HuH-7.5 (cell line): Measurements from ENCODE around the gene HEPACAM2.

Source experiments
- DNase-seq: peaks from one replicate; pipeline ENCODE4 v3.0.0; 2011; ENCODE audit warnings: low spot score

The HEPACAM2 gene

DNA sequence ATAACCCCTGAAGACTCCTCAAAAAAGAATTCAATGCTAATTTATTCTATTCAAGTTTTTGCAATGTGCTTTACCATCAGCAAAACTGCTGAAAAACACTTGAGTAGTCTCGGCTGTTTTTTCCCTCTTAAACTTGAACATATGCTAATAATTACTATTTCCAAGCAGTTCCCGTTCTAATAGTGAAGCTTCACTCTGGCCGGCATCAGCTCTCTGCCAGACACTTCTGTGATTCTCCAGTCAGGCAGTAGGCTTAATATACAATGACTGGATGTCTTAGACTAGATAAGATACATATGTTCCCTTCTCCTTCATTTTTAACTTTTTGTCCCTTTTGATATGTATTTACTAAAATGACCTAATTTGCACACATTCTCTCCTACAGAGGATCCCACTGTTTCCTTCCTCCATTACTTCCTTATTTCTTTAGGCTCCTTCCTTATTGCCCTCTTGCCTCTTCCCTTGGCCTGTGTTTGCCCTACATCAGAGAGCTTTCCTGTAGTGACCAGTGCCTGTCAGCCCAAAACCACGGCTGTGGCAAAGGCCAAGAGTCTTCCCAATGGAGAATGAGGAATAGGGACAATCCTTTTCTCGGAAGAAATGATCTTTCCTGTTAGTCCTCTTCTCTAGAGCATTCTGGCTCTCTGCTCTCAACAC is 23.5 kb downstream of the HEPACAM2 start:
- DNase-seq, result no peak

DNA sequence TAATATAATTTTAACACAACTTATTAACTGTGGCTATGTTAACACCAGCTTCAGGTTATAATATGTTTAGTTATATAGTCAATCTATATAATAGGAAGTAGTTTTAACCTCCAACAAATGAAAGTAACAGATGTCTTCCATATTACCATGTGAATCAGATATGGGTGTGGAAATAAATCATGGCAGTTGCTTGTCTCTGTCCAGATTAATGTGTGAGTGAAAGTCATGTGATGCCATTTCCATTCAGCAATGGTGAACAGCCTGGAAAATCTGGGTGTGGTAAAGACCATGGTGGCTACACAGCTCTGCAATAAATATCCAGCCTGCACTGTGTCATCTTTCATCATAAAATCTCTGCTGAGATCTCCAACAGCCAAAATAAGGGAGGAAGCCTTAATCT is 27.8 kb downstream of the HEPACAM2 start:
- no peak for DNase-seq

DNA sequence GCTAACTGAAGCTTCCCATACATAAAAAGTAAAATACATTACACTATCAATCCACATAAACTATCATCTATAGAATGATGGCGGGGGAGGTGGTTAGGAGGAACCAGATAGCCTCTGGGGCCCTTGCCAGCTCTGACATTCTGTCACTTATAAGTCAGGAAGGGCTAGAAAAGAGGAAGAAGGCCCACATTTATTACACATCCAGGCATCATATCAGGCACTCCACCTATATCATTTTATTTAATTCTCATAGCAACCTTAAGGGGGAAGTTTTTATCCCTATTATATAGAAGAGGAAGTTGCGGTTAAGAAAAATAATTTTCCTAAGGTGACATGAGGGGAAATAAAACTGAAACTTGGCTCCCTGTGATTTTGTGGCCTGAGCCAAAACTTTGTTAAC is 29.9 kb downstream of the HEPACAM2 start:
- DNase-seq, result no peak

DNA sequence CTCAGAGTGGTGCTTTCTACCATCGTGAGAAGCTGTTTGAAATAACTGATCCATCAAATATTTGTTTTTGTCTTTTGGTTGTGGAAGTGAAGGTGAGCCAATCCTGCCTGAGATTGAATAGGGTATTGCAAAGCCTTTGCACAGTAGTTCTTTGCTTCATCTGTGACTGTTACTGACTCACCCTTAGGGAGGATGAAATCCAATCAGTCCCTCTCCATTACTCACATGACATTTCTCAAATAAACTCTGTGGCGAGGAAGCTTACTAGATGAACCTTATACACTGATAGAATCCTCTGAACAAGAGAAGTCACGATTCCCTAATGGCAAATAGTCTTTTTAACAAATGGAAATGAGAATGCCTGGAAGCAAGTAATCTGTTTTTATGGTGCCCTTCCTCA is 31.9 kb downstream of the HEPACAM2 start:
- DNase-seq, result no peak

DNA sequence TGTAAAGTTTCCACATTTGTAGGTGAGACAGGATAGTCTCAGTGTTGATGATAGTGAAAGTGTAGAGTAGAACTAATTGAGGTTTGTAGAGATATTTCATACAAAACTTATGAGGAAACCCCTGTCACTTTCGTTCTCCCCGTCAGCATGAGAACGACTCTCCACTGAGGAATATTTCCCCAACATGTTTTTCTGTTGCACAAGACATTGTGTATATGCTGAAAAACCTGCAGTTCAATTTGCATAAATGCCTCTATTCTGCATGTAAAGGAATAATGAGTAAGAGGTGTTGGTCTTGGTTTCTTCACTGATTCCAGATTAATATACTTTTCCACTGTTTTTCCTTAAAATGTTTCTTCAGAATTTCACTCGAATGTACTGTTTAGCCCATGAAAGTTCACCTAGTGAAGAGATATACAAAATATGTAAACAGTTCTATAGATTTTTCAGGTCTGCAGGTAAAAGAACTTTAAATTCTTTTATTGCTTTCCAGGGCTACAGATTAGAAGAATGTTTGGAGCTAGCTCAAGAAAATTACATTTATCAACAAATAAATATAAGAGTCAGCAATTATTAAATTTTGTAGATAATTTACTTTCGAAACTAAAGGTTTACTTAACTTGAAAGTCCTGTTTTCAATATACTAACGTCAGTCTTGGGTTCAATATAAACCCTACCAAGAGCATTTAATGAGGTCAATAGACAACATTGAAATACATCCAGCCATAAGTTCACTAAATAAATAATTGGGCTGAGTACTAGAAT is 37.2 kb downstream of the HEPACAM2 start:
- DNase-seq, result no peak

DNA sequence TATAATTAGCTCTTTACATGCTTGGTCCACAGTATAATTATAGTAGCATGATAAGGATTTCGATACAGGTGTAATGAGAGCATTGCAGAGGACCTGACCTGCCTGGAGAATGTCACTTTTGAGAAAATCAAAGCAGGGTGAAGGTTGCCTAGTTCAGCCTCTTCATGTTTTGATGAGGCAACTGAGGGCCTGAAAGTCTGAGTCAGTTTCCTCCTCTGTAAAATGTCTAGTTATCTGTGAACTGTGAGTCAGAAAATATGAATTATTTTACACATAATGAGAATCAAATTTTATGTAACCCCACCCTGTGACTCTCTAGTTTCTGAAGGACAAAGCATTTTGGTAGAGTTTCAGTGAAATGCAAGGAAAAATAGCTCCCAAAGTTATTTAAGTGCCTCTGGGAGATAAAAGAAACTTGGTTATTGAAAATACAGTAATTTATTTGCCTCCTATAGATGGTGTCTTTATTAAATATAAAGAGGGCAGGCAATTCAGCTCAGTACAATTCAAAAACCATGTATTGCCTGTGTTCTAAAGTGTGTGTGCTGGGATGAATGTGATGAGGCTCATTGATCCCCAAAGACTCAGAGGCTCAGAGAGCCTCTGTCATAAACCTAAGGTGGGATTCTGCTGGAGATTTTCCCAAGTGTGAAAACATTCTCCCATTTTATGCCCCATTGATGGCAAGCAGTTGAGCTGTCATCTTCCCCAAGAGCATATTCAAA is 40.8 kb downstream of the HEPACAM2 start:
- no peak for DNase-seq

DNA sequence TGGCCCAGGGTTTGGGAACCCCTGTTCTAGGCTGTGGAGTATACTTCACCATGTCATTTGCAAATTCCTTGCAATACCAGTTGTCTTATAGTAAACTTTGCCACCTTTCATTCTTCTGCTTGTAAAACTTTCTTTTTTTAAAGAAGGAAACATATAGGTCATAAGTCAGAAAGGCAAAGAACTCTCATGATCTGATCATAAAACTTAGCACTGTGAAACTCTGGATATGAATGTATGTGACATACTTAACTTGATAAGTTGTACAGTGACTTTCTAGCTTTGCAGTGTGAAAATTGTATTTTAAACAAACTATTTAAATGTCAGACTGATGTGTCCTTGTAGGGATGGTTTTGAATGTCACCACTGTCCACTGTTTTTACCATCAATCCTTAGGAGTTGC is 47.1 kb downstream of the HEPACAM2 start:
- DNase-seq, result no peak

DNA sequence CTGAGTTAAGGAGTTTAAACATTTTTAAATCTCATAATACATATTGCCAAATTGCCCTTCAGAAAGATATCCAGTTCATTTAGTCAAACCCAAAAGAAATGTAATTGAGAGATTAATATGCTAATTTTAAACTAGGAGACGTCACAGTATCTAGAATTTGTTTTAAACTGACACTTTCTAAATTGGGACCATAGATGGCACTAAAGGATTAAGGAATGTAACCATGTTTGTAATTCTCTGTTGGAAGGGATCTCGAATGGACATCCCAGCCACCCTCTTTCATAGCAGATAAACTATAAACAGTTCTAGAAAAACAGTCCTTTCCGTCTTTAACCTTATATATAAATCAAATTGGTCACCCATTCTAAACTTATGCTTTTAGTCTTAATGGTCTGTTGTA is 48.1 kb downstream of the HEPACAM2 start:
- DNase-seq, result no peak

DNA sequence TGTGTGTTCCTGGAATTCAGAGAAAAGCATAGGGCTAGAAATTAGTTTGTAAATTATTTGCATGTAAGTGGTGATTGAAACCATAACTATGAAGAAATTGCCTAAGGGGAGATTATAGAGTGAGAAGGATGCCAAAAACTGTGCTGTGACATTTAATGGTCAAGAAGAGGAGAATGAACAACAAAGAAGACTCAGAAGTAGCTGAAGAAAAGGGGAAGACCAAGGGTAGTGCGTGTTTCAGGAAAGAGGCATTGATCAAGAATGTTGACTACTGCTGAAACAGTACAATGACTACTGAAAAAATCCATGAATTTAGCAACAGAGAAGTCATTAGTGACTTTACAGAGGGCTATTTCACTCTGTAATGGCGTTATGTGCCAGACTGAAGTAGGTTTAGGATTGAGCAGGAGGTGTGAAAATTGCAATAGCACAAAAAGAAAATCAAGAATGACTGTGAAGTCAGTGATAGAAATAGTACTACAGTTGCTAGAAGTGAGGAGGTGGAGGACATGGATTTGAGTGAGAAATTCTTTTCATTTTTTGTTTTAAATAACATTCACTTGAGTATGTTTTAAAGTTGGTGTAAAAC is 49.2 kb downstream of the HEPACAM2 start:
- DNase-seq, result no peak

DNA sequence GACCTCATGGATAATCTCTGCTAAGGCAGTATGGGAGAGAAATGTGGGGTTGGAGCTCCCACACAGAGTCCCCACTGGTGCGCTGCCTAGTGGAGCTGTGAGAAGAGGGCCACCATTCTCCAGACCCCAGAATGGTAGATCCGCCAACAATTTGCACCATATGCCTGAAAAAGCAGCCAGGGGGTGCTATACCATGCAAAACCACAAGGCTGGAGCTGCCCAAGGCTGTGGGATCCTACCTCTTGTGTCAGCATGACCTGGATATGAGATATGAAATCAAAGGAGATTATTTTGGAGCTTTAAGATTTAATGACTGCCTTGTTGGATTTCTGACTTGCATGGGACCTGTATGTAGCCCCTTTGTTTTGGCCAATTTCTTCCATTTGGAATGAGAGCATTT is 51.0 kb downstream of the HEPACAM2 start:
- DNase-seq, result no peak

DNA sequence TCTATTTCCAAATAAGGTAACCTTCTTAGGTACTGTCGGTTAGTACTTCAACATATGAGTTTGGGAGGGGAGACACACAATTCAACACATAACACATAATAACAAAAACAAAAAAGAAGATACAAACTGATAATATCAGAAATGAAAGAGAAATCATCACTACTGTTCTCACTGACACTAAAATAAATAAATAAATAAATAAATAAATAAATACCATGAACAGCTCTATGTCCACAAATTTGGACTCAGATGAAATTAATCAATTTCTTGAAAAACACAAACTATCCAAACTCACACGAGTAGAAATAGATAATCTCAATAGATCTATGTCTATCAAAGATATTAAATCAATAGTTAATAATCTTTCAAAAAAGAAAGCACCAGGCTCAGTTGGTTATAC is 53.6 kb downstream of the HEPACAM2 start:
- no peak for DNase-seq

DNA sequence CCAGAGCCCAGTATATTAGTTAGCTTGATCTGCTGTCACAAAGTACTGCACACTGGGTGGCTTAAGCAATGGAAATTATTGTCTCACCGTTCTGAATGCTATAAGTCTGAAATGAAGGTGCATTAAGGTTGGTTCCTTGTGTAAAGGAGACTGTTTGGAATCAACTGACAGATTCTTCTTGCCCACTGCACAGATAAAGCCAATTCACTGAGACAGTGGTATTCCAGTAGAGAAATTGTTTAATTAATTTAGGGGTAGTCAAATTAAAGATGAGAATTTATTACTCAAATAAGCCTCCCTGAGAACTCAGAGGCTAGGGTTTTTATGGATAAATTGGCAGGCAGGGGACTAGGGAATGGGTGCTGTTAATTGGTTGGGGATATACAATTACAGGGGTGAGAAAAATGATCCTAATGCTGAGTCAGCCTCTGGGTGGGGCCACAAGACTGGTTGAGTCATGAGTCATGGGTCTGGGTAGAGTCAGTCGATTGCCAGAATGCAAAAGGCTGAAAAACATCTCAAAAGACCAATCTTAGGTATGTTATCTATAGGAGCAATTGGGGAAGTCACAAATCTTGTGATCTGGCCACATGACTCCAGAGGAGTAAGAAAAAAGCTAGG is 54.6 kb downstream of the HEPACAM2 start:
- DNase-seq, result no peak

DNA sequence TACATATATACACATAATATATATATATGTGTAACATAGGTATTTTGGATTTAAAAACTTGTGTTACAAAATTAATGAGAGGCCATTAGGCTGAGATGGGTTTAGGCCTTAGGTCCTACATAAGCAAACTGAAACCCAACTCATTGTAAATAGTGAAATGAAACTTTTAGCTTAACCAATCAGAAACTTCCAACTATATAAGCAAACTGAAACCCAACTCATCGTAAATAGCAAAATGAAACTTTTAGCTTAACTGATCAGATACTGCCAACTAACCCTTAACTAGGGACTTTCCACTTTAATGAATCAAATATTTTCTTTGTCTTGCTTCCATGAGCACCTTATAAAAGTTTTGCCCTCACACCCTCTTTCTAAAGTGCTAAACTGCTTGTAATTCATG is 60.8 kb downstream of the HEPACAM2 start:
- no peak for DNase-seq

DNA sequence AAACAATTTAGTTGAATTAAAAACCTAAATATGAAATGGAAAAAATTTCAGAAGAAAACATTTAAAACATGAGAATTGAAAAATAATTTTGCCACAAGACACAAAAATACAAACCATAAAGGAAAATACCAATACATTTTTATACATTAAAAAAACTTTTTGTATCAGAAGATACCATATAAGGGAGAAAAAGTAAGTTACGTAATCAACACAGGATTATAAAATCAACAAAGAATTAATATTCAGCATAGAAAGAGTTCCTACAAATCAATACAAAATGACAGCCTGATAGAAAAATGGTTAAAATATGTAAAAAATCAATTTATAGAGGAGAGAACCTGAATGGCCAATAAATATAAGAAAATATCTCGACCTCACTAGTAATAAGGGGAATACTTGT is 61.5 kb downstream of the HEPACAM2 start:
- DNase-seq, result no peak

DNA sequence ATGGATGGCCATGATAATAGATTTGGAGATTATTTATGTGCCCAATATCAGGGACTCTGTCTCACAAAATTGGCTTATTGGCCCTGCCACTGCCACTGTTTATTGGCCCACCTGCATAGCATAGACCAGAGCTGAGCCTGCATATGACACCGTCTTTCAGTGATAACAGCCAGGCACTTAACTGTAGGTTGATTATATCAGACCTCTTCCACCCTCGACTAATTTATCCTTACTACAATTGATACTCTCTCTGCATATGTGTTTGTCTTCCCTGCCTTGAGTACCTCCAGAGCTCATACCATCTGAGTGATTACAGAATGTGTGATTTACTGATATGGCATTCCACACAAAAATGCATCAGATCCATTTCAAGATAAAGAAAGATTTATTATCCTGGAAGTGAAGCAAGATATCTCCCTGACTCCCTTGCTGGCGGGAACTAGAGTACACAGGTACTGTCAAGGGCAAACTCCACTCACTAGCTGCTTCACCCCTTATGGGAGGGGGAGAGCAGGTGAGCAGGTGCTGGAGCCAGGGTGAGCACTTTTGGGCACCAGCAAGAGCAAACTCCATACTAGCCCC is 65.0 kb downstream of the HEPACAM2 start:
- no peak for DNase-seq

DNA sequence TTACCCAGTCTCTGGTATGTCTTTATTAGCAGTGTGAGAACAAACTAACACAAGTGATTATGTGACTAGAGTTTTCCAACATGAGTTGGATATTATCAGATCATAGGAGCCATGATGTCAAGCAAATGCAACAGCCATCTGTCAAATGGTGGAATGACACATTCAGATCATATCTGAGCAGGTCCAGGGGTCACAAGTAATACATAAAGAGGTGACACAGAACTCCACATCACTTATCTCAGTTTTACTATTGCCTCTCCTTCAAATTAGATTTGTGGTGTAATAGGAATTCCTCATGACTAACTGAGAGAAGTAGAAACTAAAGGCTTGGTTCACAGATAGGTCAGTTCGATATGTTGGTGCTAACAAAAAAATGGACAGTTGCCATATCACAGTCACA is 65.9 kb downstream of the HEPACAM2 start:
- DNase-seq, result no peak

DNA sequence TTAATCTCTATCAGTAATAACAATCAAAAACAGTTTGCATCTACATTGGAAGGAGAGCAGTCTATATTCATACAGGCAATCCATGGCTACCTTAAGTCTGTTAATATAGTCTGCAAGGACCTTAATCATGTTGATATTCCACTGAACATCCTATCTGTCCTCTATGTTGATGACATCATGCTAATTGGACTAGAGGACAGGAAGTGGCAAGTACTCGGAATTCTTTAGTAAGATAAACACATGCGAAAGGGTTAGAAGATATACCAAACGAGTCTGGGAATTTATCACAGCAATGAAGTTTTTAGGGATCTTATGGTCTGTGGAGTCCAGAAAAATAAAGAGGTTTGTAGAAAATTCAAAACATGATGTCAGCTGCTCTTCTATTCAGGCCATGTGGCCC is 66.8 kb downstream of the HEPACAM2 start:
- no peak for DNase-seq

DNA sequence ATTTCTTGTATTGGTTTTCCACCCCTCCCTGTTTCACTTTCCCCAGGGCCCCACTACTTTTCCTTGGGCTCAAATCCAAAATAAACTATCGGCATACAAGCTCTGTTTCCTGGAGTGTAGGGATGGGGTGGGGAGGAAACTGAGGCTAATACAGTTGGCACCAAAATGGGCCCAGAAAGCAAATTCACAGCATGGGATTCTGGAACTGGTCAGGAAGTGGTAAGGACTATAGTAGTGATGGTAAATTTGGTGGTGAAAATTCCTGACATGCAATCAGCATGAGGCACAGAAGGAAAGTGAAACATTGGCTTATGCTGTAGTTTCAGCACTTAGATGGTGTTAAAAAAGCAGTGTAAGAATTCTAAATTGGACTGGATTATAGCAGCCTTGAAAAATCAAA is 69.4 kb downstream of the HEPACAM2 start:
- DNase-seq, result no peak

DNA sequence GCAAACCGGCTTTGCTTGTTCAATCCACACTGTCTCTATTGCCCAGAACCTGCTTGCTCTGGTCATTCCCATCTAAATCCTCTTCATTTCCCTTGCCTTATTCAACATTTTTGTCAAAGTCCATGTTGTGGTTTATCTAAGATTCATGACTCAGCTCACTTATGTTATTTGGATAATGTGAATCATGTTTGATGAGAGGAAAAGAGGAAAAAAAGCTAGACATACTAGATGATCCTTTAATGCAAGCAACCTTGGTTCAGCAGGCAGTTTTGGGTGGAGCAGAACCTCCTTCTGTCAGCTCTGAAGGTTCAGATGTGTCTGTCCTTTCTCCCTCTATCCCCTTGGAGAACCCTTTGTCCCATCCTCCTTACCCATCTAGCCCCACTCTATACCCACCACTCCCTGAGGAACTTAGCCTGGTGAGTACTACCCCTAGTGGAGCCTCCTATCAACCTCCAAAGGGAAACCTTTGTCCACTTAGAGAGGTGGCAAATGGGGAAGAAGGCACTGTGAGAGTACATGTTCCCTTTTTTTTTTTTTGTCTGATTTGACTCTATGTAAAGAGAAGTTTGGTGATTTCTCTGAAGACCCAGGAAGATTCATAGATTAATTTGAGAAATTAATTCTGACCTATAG is 76.0 kb downstream of the HEPACAM2 start:
- DNase-seq, result no peak

DNA sequence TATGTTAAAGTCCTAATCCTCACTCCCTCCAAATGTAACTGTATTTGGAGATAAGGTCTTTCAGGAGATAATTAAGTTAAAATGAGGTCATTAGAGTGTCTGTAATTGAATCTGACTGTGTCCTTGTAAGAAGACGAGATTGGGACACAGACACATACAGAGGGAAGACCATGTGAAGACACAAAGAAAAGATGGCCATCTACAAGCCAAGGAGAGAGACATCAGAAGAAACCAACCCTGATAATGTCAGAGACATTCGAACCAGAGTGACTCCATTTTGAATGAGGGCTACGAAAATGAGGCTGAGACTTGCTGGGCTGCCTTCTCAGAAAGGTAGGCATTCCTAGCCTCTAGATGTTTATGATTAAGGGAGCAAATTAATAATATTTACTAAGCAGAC is 77.5 kb downstream of the HEPACAM2 start:
- no peak for DNase-seq

DNA sequence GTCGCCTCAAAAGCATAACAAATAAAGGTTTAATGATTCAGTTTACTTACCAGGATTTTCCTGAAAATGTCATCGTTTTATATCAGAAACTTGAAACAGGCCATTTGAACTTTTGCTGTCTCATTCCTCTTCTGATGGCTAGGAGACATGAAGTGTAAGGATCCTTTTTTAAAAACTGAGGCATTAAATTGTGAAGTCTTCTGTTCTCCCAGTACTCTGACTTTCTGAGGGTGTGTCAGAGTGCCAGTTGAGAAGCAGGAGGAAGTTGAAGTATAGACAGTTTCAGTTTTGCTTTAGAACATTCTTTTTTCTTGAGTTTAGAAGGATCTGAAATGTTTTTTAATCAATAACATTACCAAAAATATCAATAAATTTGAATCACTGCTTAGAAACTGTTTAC is 78.1 kb downstream of the HEPACAM2 start, which contains the start of gene SAMD9L:
SAMD9L (minus strand) TSS at position 242 of the 400 bp plus-strand sequence. CDS start 12,414 bp downstream, outside the sequence.
- no peak for DNase-seq
